ENCODE data around the gene SUPT5H. TPM values are rescaled to one million over a fixed set of nuclear protein-coding genes. Genes with fewer than 3 reads are reported as not detected.

Gene SUPT5H
- total RNA-seq, 1 donor from 2014 or later, result 106 TPM

DNA sequence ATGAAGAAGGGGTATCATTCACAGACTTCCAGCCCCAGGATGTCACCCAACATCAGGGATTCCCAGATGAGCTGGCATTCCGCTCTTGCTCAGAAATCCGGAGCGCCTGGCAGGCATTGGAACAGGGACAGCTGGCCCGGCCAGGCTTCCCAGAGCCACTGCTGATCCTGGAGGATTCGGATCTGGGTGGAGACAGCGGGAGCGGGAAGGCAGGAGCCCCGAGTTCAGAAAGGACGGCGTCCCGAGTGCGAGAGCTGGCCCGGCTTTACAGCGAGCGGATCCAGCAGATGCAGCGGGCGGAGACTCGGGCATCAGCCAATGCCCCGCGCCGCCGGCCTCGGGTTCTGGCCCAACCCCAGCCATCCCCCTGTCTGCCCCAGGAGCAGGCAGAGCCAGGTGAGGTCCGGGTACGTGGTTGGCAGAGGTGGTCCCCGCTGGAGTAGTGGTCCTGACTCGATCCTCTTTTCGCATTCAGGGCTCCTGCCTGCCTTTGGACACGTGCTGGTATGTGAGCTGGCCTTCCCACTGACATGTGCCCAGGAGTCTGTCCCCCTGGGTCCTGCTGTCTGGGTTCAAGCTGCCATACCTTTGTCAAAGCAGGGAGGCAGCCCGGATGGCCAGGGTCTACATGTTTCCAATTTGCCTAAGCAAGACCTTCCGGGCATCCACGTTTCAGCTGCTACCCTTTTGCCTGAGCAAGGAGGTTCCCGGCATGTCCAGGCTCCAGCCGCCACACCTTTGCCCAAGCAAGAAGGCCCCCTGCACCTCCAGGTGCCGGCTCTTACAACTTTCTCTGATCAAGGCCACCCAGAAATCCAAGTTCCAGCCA is 21.9 kb upstream of the SUPT5H start:
- DNase-seq (ENCODE audit: low spot score), result no peak
- Mint-ChIP-seq H3K27ac (ENCODE audit: unreplicated experiment) (no peak overlapping the region), H3K4me3 (ENCODE audit: unreplicated experiment) (no peak overlapping the region), H3K27me3 (ENCODE audit: low read depth) (no peaks in the 10 kb centered on the region), H3K4me1 (ENCODE audit: low read depth) (peaks cover 37% of the 10 kb centered on the region), H3K36me3 (ENCODE audit: low read depth) (peaks cover 37% of the 10 kb centered on the region), H3K9me3 (ENCODE audit: low read depth) (peaks cover 3% of the 10 kb centered on the region)
- TF ChIP-seq, protein P1, sequence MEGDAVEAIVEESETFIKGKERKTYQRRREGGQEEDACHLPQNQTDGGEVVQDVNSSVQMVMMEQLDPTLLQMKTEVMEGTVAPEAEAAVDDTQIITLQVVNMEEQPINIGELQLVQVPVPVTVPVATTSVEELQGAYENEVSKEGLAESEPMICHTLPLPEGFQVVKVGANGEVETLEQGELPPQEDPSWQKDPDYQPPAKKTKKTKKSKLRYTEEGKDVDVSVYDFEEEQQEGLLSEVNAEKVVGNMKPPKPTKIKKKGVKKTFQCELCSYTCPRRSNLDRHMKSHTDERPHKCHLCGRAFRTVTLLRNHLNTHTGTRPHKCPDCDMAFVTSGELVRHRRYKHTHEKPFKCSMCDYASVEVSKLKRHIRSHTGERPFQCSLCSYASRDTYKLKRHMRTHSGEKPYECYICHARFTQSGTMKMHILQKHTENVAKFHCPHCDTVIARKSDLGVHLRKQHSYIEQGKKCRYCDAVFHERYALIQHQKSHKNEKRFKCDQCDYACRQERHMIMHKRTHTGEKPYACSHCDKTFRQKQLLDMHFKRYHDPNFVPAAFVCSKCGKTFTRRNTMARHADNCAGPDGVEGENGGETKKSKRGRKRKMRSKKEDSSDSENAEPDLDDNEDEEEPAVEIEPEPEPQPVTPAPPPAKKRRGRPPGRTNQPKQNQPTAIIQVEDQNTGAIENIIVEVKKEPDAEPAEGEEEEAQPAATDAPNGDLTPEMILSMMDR (IDR thresholded peaks at IDR 0.05), result no peak

DNA sequence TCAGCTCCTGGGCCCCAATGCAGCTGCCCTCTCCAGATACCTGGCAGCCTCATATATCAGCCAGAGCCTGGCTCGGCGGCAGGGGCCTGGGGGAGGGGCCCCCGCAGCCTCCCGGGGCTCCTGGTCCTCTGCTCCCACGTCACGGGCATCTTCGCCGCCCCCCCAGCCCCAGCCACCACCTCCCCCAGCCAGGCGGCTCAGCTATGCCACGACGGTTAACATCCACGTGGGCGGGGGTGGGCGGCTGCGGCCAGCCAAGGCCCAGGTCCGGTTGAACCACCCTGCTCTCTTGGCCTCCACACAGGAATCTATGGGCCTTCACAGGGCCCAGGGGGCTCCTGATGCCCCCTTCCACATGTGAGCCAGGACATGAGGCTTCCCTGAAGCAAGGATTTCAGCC is 20.4 kb upstream of the SUPT5H start:
- Mint-ChIP-seq H3K9me3 (ENCODE audit: low read depth) (peaks cover 3% of the 10 kb centered on the region), H3K27ac (ENCODE audit: unreplicated experiment) (no peak overlapping the region), H3K36me3 (ENCODE audit: low read depth) (peaks cover 31% of the 10 kb centered on the region), H3K4me3 (ENCODE audit: unreplicated experiment) (no peak overlapping the region), H3K27me3 (ENCODE audit: low read depth) (no peaks in the 10 kb centered on the region), H3K4me1 (ENCODE audit: low read depth) (peaks cover 45% of the 10 kb centered on the region)
- DNase-seq (ENCODE audit: low spot score), result no peak
- TF ChIP-seq, protein P1 (IDR thresholded peaks at IDR 0.05), result no peak

DNA sequence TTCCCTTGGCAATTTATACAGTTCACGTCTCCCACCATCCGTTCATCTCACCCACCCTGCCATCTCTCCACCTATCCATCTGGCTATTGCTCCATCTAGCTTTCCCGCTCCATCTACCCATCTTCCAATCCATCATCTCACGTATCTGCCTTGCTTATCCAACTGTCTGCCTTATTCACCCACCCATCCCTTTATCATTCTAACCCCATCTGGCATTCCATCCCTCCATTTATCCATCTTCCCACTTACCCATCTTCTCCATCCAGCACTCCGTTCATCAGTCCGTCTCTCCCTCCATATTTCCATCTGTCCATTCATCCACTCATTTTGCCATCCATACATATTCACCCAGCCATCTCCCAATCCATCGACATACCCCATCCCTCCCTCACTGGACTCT is 19.6 kb upstream of the SUPT5H start:
- Mint-ChIP-seq H3K36me3 (ENCODE audit: low read depth) (peaks cover 26% of the 10 kb centered on the region), H3K4me3 (ENCODE audit: unreplicated experiment) (no peak overlapping the region), H3K4me1 (ENCODE audit: low read depth) (peaks cover 50% of the 10 kb centered on the region), H3K27me3 (ENCODE audit: low read depth) (no peaks in the 10 kb centered on the region), H3K9me3 (ENCODE audit: low read depth) (peaks cover 3% of the 10 kb centered on the region), H3K27ac (ENCODE audit: unreplicated experiment) (peak overlapping the region; percentile 72)
- DNase-seq (ENCODE audit: low spot score), result no peak
- TF ChIP-seq, protein P1 (IDR thresholded peaks at IDR 0.05), result no peak

DNA sequence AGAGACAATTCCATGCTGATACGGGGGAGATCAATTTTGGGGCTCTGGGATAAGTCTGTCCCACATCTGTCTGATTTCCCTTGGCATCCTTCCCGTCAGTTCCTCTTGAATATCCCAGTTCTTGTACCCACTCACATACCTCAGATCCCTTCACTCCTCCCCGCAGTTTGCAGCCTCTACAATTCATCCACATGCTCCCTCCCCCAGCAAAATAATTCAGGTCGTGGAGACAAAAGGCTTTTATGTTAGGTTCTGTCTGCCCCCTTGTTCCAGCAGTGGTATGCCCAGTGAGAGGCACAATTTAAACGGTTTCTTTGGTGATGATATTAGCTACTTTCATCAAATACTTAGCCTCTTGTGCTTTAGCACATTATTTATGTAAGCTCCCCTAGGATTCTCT is 19.2 kb upstream of the SUPT5H start:
- TF ChIP-seq, protein P1 (IDR thresholded peaks at IDR 0.05), result no peak
- no peaks in the 10 kb centered on the region for H3K27me3 Mint-ChIP-seq (ENCODE audit: low read depth)
- no peak for DNase-seq (ENCODE audit: low spot score)

DNA sequence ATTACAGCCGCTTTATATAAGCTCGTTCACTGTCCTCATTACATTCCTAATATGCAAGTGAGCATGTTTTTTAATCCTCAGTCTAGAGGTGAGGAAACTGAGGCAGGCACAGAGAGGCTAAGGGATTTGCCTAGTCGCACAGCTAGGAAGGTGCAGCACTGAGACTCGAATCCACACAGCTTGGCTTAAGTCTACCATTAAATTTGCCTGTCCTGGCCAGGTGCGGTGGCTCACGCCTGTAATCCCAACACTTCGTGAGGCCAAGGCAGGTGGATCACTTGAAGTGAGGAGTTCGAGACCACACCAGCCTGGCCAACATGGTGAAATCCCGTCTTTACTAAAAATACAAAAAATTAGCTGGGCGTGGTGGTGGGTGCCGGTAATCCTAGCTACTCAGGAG is 17.7 kb upstream of the SUPT5H start:
- peak overlapping the region; percentile 92 for H3K27ac Mint-ChIP-seq (ENCODE audit: unreplicated experiment)
- DNase-seq (ENCODE audit: low spot score), result no peak

More for the DNA sequence above, 19.2 kb upstream of the SUPT5H start:
- Mint-ChIP-seq H3K36me3 (ENCODE audit: low read depth) (peaks cover 26% of the 10 kb centered on the region), H3K9me3 (ENCODE audit: low read depth) (peaks cover 3% of the 10 kb centered on the region), H3K4me3 (ENCODE audit: unreplicated experiment) (no peak overlapping the region), H3K27ac (ENCODE audit: unreplicated experiment) (peak overlapping the region; percentile 72), H3K4me1 (ENCODE audit: low read depth) (peaks cover 55% of the 10 kb centered on the region)

More for the DNA sequence above, 17.7 kb upstream of the SUPT5H start:
- Mint-ChIP-seq H3K4me3 (ENCODE audit: unreplicated experiment) (no peak overlapping the region), H3K9me3 (ENCODE audit: low read depth) (peaks cover 3% of the 10 kb centered on the region), H3K4me1 (ENCODE audit: low read depth) (peaks cover 56% of the 10 kb centered on the region), H3K36me3 (ENCODE audit: low read depth) (peaks cover 26% of the 10 kb centered on the region), H3K27me3 (ENCODE audit: low read depth) (no peaks in the 10 kb centered on the region)
- TF ChIP-seq, protein P1 (IDR thresholded peaks at IDR 0.05), result no peak

Data from chondrocyte (in vitro differentiated cells).